Neural crest cell (in vitro differentiated cells): ENCODE results near the gene TTK. TPM values are rescaled to one million over a fixed set of nuclear protein-coding genes. Genes with fewer than 3 reads are reported as not detected.

Experiments used
- DNase-seq: peaks from one replicate; pipeline ENCODE4 v3.0.0; 2021; ENCODE audit warnings: low read depth, mixed read lengths, low spot score
- H3K27ac Mint-ChIP-seq: one replicate; pipeline ENCODE4 v1.8.0; 2021; ENCODE audit warnings: mild to moderate bottlenecking, mixed read lengths; ENCODE audit not compliant: unreplicated experiment
- H3K27me3 Mint-ChIP-seq: 2 replicates; pipeline ENCODE4 v1.8.0; 2021; ENCODE audit warnings: low read depth, mild to moderate bottlenecking, mixed read lengths
- H3K36me3 Mint-ChIP-seq: 2 replicates; pipeline ENCODE4 v1.8.0; 2021; ENCODE audit warnings: low read depth, mild to moderate bottlenecking, mixed read lengths
- H3K4me1 Mint-ChIP-seq: 2 replicates; pipeline ENCODE4 v1.8.0; 2021; ENCODE audit warnings: mixed read lengths
- H3K4me3 Mint-ChIP-seq: one replicate; pipeline ENCODE4 v1.8.0; 2021; ENCODE audit warnings: mild to moderate bottlenecking, mixed read lengths
- H3K9me3 Mint-ChIP-seq: 2 replicates; pipeline ENCODE4 v1.8.0; 2021; ENCODE audit warnings: mixed read lengths
- long read RNA-seq: library from polyadenylated mRNA; unstranded; transcript quantifications from one replicate; pipeline ENCODE4 v2.0.0, GENCODE V29; 2020
- total RNA-seq: library from RNA; stranded (reverse); gene quantifications from 2 replicates; pipeline ENCODE4 v1.2.1, GENCODE V29; 2021
- TF ChIP-seq, protein P1 (sequence below): fragments of 200-600 bp; sonication (generic); conservative IDR thresholded peaks from 2 replicates; pipeline ENCODE4 v1.5.0; 2021; ENCODE audit warnings: antibody characterized with exemption, mild to moderate bottlenecking

The TTK gene
- 45.0 and 45.5 TPM in 2 replicates for total RNA-seq
- long read RNA-seq, transcript TTK-202 (22 exons, 3,010 nt), result major isoform, 136 of 220 reads
- long read RNA-seq, transcript TTK-208 (22 exons, 3,725 nt), result minor isoform, 22 of 220 reads
- long read RNA-seq, partial matches to known transcripts, result 29 of 220 reads
- long read RNA-seq, other reads (novel, unspliced or antisense), result 31 of 220 reads

DNA sequence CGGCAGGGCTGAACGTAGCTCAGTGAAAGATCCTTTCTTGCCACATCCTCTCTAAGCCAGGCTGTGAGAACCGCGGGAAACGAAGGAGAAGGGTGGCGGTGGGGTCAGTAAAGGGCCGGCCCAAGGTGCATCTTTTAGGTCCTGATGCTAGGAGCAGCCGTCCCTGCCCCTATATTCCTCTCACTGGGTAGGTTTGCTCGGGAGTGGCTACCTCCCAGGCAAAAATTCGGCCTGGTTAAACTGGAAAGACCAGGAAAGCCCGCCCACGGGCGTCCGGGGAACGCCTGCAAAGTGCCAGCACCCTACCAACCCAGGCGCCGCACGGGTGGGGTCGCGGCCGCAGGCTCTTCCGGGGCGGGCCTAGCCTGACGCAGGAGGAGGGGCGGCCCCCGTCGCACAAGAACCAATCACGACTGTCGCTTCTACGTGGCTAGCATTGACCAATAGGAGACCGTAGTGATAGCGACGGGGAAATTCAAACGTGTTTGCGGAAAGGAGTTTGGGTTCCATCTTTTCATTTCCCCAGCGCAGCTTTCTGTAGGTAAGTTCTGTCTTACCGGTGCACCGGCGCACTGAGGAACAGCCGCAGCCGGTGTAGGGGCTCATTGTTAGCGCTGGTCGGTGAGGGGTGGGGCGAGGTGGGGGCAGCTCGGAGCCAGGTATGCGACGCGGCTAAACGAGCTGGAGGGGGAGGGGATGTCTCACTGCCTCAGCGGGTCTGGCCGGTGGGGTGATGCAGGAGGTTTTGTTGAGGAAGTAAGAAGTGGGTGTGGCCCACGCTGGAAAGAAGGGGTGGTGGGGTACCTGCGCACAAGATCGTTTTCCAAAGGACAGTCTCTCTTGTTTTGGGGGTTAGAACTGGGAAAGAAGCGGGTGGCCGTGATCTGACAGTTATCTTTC lies at the start of gene TTK:
Gene TTK, plus strand, starts transcription at position 477 of the 900 bp plus-strand sequence. CDS start 1,195 bp downstream, outside the sequence.
- TF ChIP-seq, protein P1, sequence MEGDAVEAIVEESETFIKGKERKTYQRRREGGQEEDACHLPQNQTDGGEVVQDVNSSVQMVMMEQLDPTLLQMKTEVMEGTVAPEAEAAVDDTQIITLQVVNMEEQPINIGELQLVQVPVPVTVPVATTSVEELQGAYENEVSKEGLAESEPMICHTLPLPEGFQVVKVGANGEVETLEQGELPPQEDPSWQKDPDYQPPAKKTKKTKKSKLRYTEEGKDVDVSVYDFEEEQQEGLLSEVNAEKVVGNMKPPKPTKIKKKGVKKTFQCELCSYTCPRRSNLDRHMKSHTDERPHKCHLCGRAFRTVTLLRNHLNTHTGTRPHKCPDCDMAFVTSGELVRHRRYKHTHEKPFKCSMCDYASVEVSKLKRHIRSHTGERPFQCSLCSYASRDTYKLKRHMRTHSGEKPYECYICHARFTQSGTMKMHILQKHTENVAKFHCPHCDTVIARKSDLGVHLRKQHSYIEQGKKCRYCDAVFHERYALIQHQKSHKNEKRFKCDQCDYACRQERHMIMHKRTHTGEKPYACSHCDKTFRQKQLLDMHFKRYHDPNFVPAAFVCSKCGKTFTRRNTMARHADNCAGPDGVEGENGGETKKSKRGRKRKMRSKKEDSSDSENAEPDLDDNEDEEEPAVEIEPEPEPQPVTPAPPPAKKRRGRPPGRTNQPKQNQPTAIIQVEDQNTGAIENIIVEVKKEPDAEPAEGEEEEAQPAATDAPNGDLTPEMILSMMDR, result no peak
- Mint-ChIP-seq H3K4me1 (peaks cover 38% of the 10 kb centered on the region), H3K9me3 (no peaks in the 10 kb centered on the region), H3K27ac (peak within 1 kb of the TSS; percentile 98), H3K4me3 (peak within 1 kb of the TSS; percentile 96), H3K27me3 (peaks cover 5% of the 10 kb centered on the region), H3K36me3 (no peaks in the 10 kb centered on the region)
- peak; percentile 75 for DNase-seq

DNA sequence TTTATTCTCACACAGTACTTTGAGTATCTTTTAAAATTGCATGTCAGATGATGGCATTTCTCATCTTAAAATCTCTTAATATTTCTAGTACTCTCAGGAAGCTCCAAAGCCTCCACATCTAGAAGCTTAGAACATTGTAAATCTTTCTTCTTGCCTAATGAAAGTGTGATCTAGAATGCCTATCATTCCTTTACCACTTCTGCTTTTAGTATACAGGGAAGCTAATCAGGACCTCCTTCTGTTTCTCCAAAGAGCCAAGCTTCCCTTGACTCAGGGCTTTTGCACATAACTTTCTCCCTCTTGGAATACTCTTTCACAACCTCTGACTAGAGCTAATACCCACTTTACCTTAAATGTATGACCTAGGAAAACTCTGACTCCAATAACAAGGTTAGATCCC lies 49.6 kb upstream of the TTK start:
- Mint-ChIP-seq H3K4me1 (no peaks in the 10 kb centered on the region), H3K36me3 (no peaks in the 10 kb centered on the region), H3K27ac (no peak overlapping the region), H3K27me3 (peaks cover 16% of the 10 kb centered on the region), H3K4me3 (no peak overlapping the region), H3K9me3 (peaks cover 7% of the 10 kb centered on the region)
- TF ChIP-seq, protein P1, result no peak
- no peak for DNase-seq

DNA sequence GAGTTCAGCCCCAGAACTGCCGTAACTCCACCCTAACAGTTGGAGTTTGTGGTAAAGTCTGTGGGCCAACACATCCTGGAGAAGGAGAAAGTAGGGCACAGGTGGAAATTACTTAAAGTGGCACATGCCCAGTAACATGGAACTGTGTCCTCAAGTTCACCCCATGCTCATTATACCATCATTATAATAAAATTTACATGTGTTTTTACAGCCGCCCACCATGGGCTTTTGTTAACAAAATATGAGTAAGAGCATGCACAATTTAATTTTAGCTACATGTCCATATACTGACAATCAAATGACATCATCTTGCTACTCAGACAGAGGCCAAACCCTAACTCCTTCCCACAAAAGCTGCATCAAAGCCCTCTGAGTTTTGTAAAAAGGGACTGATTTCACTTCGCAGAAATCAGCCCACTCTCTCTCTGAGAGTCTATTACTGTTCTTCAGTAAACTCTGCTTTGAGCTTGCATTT lies 39.8 kb upstream of the TTK start:
- no peak for DNase-seq
- TF ChIP-seq, protein P1, result no peak
- Mint-ChIP-seq H3K27me3 (no peaks in the 10 kb centered on the region), H3K27ac (no peak overlapping the region), H3K36me3 (peaks cover 3% of the 10 kb centered on the region), H3K4me3 (no peak overlapping the region), H3K9me3 (peaks cover 10% of the 10 kb centered on the region), H3K4me1 (no peaks in the 10 kb centered on the region)

DNA sequence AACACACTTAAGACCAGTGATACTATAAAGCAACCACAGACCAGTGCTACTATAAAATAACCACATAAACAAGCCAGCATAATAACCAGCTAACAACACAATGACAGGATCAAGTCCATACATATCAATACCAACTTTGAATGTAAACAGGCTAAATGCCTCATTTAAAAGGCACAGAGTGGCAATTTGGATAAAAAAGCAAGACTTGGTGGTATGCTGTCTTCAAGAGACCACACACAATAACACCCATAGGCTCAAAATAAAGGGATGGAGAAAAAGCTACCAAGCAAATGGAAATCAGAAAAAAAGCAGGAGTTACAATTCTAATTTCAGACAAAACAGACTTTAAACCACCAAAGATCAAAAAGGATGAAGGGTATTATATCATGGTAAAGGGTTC lies 37.3 kb upstream of the TTK start:
- no peak overlapping the region for H3K4me3 Mint-ChIP-seq
- H3K36me3 Mint-ChIP-seq, result peaks cover 3% of the 10 kb centered on the region
- TF ChIP-seq, protein P1, result no peak
- no peak for DNase-seq
- no peaks in the 10 kb centered on the region for H3K27me3 Mint-ChIP-seq
- H3K9me3 Mint-ChIP-seq, result peaks cover 16% of the 10 kb centered on the region
- no peaks in the 10 kb centered on the region for H3K4me1 Mint-ChIP-seq
- no peak overlapping the region for H3K27ac Mint-ChIP-seq

DNA sequence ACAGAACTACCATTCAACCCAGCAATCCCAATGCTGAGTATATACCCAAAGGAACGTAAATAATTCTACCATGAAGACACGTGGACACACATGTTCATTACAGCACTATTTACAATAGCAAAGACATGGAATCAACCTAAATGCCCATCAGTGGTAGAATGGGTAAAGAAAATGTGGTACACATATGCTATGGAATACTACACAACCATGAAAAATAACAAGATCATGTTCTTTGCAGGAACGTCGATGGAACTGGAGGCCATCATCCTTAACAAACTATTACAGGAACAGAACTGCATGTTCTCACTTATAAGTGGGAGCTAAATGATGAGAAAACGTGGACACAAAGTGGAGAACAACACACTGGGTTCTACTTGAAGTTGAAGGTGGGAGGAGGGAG lies 34.7 kb upstream of the TTK start:
- H3K4me1 Mint-ChIP-seq, result no peaks in the 10 kb centered on the region
- peaks cover 4% of the 10 kb centered on the region for H3K27me3 Mint-ChIP-seq
- no peak for DNase-seq
- no peak overlapping the region for H3K27ac Mint-ChIP-seq
- H3K4me3 Mint-ChIP-seq, result no peak overlapping the region
- H3K36me3 Mint-ChIP-seq, result no peaks in the 10 kb centered on the region
- H3K9me3 Mint-ChIP-seq, result peaks cover 16% of the 10 kb centered on the region
- TF ChIP-seq, protein P1, result no peak
